ENCODE results near the gene WEE2. TPM values are rescaled to one million over a fixed set of nuclear protein-coding genes. Genes with fewer than 3 reads are reported as not detected.

Gene WEE2
- polyA plus RNA-seq, 1 donor from 2014 or later: 0.63 TPM

- no peaks in the 10 kb centered on the region for H4K20me1 ChIP-seq (ENCODE audit: insufficient read depth)
- H3K4me2 ChIP-seq (ENCODE audit: low read length): no peak overlapping the region
- no peaks in the 10 kb centered on the region for H3K79me2 ChIP-seq (replicated peaks; ENCODE audit: insufficient read depth, low read length)
- H3K27ac ChIP-seq (ENCODE audit: low read length): no peak overlapping the region
- H3F3A ChIP-seq (ENCODE audit: insufficient read depth, low read length, poor library complexity, severe bottlenecking): no peaks in the 10 kb centered on the region
- no peak overlapping the region for H2AFZ ChIP-seq (ENCODE audit: low read depth, low read length)
- H3K4me3 ChIP-seq (ENCODE audit: low read length): no peak overlapping the region
- H3K9me2 ChIP-seq (ENCODE audit: insufficient read depth, low read length): no peaks in the 10 kb centered on the region
- H3K9ac ChIP-seq (ENCODE audit: low read length): no peak overlapping the region
- TF ChIP-seq REST (IDR thresholded peaks at IDR 0.05; ENCODE audit: borderline replicate concordance) (no peak), TAF1 (IDR thresholded peaks at IDR 0.05; ENCODE audit: low read depth) (no peak), SMC3 (conservative IDR thresholded peaks at IDR 0.05; ENCODE audit: poor library complexity) (no peak), MXI1 (conservative IDR thresholded peaks at IDR 0.05; ENCODE audit: poor library complexity, severe bottlenecking) (no peak), EP300 (conservative IDR thresholded peaks at IDR 0.05; ENCODE audit: poor library complexity, severe bottlenecking) (no peak), CTCF (IDR thresholded peaks at IDR 0.05; ENCODE audit: poor library complexity, severe bottlenecking) (no peak)
- no peaks in the 10 kb centered on the region for H3K36me3 ChIP-seq (ENCODE audit: insufficient read depth, low read length)
- H3K9me3 ChIP-seq (ENCODE audit: low read length): no peaks in the 10 kb centered on the region
- H3K27me3 ChIP-seq (ENCODE audit: insufficient read depth, low read depth, low read length): no peaks in the 10 kb centered on the region
Measured at GRCh38 chr7:141666071-141666470, 42.1 kb upstream of the WEE2 start.

DNA sequence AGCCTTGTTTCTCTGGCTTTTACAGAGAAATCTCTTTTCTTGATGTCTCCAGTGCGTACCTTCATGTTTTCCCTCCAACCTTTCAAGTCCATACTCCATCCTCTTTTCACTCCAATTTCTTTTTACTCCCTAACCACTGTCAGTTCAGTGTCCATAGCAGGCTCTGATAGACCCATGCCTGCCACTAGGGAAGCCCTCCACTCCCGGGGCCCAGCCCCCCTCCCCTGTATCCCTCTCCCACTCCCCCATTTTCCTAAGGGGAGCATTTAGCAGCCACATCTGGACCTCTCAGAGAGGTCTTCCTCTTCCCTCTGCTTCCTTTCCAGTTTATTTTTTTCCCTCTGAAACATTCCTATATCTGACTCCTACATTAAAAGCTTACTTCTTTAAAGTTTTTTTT lies 39.3 kb upstream of the WEE2 start:
- Histone ChIP-seq H3K4me3 (ENCODE audit: low read length) (no peak overlapping the region), H3K27ac (ENCODE audit: low read length) (no peak overlapping the region), H3K4me2 (ENCODE audit: low read length) (no peak overlapping the region), H3K9ac (ENCODE audit: low read length) (no peak overlapping the region), H3K9me3 (ENCODE audit: low read length) (no peaks in the 10 kb centered on the region), H4K20me1 (ENCODE audit: insufficient read depth) (no peaks in the 10 kb centered on the region), H3K79me2 (replicated peaks; ENCODE audit: insufficient read depth, low read length) (no peaks in the 10 kb centered on the region), H3K9me2 (ENCODE audit: insufficient read depth, low read length) (no peaks in the 10 kb centered on the region), H3K27me3 (ENCODE audit: insufficient read depth, low read depth, low read length) (no peaks in the 10 kb centered on the region), H3F3A (ENCODE audit: insufficient read depth, low read length, poor library complexity, severe bottlenecking) (no peaks in the 10 kb centered on the region), H2AFZ (ENCODE audit: low read depth, low read length) (no peak overlapping the region), H3K36me3 (ENCODE audit: insufficient read depth, low read length) (peaks cover 8% of the 10 kb centered on the region)
- TF ChIP-seq EP300 (conservative IDR thresholded peaks at IDR 0.05; ENCODE audit: poor library complexity, severe bottlenecking) (no peak), MXI1 (conservative IDR thresholded peaks at IDR 0.05; ENCODE audit: poor library complexity, severe bottlenecking) (no peak), SMC3 (conservative IDR thresholded peaks at IDR 0.05; ENCODE audit: poor library complexity) (no peak)

DNA sequence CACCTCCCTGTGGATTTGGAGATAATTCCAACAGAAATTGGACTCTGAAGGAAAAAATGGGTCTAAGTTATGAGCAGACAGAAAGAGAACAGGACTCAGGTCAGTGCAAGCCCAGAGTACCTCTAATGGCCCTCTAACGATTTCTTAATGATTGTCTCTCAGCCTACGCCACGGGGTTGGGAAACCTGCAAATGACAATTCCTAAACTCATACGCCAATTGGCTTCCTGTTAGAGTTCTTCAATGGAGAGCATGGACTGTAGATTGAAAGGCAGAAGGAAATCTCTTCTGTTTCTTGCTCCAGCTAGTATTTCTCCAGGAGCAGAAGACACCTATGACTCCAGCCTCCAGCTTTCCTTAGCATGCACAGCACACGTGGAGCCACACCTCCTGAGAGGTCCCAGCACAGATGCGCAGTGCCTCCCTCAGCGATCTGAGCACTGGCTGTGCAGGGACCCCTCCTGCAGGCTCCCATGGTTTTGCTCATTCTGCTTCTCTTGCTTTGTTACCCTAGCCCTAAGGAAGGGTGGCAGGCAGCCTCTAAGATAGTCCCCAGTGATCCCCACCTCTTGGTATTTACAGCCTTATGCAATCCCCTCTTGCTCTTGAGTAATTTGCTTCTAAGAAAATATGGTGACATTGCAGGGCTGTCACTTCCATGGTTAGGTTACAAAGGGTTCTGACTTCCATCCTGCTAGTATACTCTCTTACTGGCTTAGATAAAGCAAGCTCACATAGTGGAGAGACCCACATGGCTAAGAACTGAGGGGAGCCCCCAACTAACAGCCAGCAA lies 36.3 kb upstream of the WEE2 start:
- Histone ChIP-seq H3F3A (ENCODE audit: insufficient read depth, low read length, poor library complexity, severe bottlenecking) (no peaks in the 10 kb centered on the region), H3K27ac (ENCODE audit: low read length) (no peak overlapping the region), H3K9me2 (ENCODE audit: insufficient read depth, low read length) (no peaks in the 10 kb centered on the region), H3K27me3 (ENCODE audit: insufficient read depth, low read depth, low read length) (no peaks in the 10 kb centered on the region), H4K20me1 (ENCODE audit: insufficient read depth) (no peaks in the 10 kb centered on the region), H3K9me3 (ENCODE audit: low read length) (no peaks in the 10 kb centered on the region), H3K79me2 (replicated peaks; ENCODE audit: insufficient read depth, low read length) (no peaks in the 10 kb centered on the region), H2AFZ (ENCODE audit: low read depth, low read length) (no peak overlapping the region), H3K4me2 (ENCODE audit: low read length) (no peak overlapping the region), H3K4me3 (ENCODE audit: low read length) (no peak overlapping the region), H3K9ac (ENCODE audit: low read length) (no peak overlapping the region), H3K36me3 (ENCODE audit: insufficient read depth, low read length) (peaks cover 8% of the 10 kb centered on the region)
- no peak for TF ChIP-seq REST (IDR thresholded peaks at IDR 0.05; ENCODE audit: borderline replicate concordance)
- TF ChIP-seq SMC3 (conservative IDR thresholded peaks at IDR 0.05; ENCODE audit: poor library complexity): no peak
- TF ChIP-seq TAF1 (IDR thresholded peaks at IDR 0.05; ENCODE audit: low read depth): no peak
- no peak for TF ChIP-seq POLR2AphosphoS5 (IDR thresholded peaks at IDR 0.05)
- no peak for TF ChIP-seq RAD21 (conservative IDR thresholded peaks at IDR 0.05)
- no peak for TF ChIP-seq EP300 (conservative IDR thresholded peaks at IDR 0.05; ENCODE audit: poor library complexity, severe bottlenecking)
- TF ChIP-seq CTCF (IDR thresholded peaks at IDR 0.05; ENCODE audit: poor library complexity, severe bottlenecking): no peak
- TF ChIP-seq MXI1 (conservative IDR thresholded peaks at IDR 0.05; ENCODE audit: poor library complexity, severe bottlenecking): no peak
